ENCODE data around the gene KNSTRN. TPM values are rescaled to one million over a fixed set of nuclear protein-coding genes. Genes with fewer than 3 reads are reported as not detected.

The KNSTRN gene
- total and polyA plus RNA-seq, 2 of the 8 experiments (the other 6 are each of a cell fraction or from before 2014, with no cell fraction given): 25.1 to 79.4 TPM

DNA sequence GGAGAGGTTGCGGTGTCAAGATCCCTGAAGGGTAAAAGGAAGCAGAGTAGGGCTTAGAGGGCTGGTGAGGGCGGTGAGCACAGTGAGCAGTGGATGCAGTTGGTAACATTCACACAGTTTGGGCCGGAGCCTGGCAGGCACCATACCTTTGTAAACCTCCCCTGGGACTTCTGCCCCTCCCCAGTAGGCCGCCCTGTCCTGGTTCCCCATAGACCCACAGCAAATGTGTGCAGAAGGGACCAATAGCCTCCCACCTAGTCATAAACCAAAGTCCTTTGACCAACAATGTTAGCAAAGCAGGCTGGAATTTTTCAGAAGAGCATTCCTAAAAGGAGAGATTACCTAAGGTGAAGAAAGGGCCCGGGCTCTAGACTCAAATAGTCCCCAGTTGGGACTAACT, 33.4 kb upstream of the KNSTRN start:
- no peak overlapping the region for H3K4ac ChIP-seq (replicated peaks; ENCODE audit: insufficient read length, low read depth, low read length)
- H3K27ac ChIP-seq (ENCODE audit: low read depth, low read length): no peak overlapping the region
- no peak overlapping the region for H3K23ac ChIP-seq (ENCODE audit: insufficient read length)
- no peak overlapping the region for H3K18ac ChIP-seq (ENCODE audit: extremely low read depth, low read length)
- H2BK12ac ChIP-seq (ENCODE audit: low read depth, low read length): no peak overlapping the region
- H3K23me2 ChIP-seq (ENCODE audit: low read depth, low read length): peaks cover 2% of the 10 kb centered on the region; the same call in 1 of the 2 replicates
- H2BK15ac ChIP-seq (ENCODE audit: low read length): no peak overlapping the region
- DNase-seq (ENCODE audit: low read depth in 1 of 2, low spot score in 2 of 2) (no peak), FAIRE-seq (no peak)
- no peak overlapping the region for H3K14ac ChIP-seq (ENCODE audit: insufficient read length)
- H4K91ac ChIP-seq (replicated peaks; ENCODE audit: insufficient read length, low read length): no peak overlapping the region
- 0 out of 7 replicates have a peak, but pooled peaks cover 0 to 2% (median 0%) of the 10 kb centered on the region in 4 experiments for H3K27me3 ChIP-seq (replicated peaks in 1 of 4; ENCODE audit: control insufficient read depth in 3 of 4, extremely low read depth in 1 of 4, insufficient read depth in 3 of 4, low read length in 3 of 4)
- H2AFZ ChIP-seq (ENCODE audit: low read length): no peak overlapping the region
- ChIA-PET CTCF (ENCODE audit: partially characterized antibody) (interaction anchor here (13.4 to 27.4 kb wide), 2 partner anchors 9 to 17 kb away, joined by 250 to 452 read pairs; partner anchors contain the start of gene CCDC9B), POLR2A (ENCODE audit: partially characterized antibody) (no interaction called here)
- no peak overlapping the region for H2BK120ac ChIP-seq (replicated peaks; ENCODE audit: low read depth, low read length)
- H3K79me2 ChIP-seq (ENCODE audit: control insufficient read depth in 1 of 2, insufficient read depth in 2 of 2, low read length in 2 of 2): no peaks in the 10 kb centered on the region
- H3K9me3 ChIP-seq (ENCODE audit: insufficient read depth in 2 of 2, low read depth in 1 of 2, low read length in 1 of 2): no peaks in the 10 kb centered on the region
- no peak overlapping the region for H2BK5ac ChIP-seq (ENCODE audit: low read depth, low read length)
- no peak overlapping the region for H2BK20ac ChIP-seq (ENCODE audit: low read length)
- no peak overlapping the region for H3K4me3 ChIP-seq (ENCODE audit: extremely low read depth in 1 of 4, insufficient read depth in 2 of 4, low read depth in 3 of 4, low read length in 4 of 4)
- no peaks in the 10 kb centered on the region for H3K79me1 ChIP-seq (ENCODE audit: low read depth, low read length)
- WGBS, 2 experiments (ENCODE audit: extremely low coverage in 1 of 2, insufficient coverage in 1 of 2, insufficient read length in 1 of 2, insufficient replicate concordance in 2 of 2, low coverage in 1 of 2, low lambda C conversion rate in 2 of 2, missing lambda C conversion rate in 1 of 2): 90% methylated on average over 5 of the region's 5 CpGs; no CpG with 5 or more reads in 1 of the 2 experiments
- H2AK5ac ChIP-seq (ENCODE audit: low read depth, low read length): no peak overlapping the region
- H3K9ac ChIP-seq (replicated peaks in 1 of 4; ENCODE audit: extremely low read depth in 1 of 4, low read depth in 3 of 4, low read length in 3 of 4): no peak overlapping the region
- H4K8ac ChIP-seq (ENCODE audit: extremely low read depth, insufficient read depth, low read length): no peak overlapping the region
- H4K20me1 ChIP-seq (replicated peaks in 1 of 2; ENCODE audit: control insufficient read depth in 1 of 2, insufficient read depth in 2 of 2, low read length in 2 of 2): no peaks in the 10 kb centered on the region
- H3K4me2 ChIP-seq (ENCODE audit: insufficient read depth in 1 of 2, low read depth in 2 of 2, low read length in 2 of 2): no peak overlapping the region
- H3K36me3 ChIP-seq (ENCODE audit: control insufficient read depth in 2 of 4, insufficient read depth in 4 of 4, low read length in 3 of 4): no peaks in the 10 kb centered on the region
- H4K5ac ChIP-seq (ENCODE audit: insufficient read length, low read depth, low read length): no peak overlapping the region
- no peak overlapping the region for H3K56ac ChIP-seq (replicated peaks; ENCODE audit: insufficient read length, low read depth, low read length)
- peaks cover 3 to 17% (median 7%) of the 10 kb centered on the region in 4 experiments; a peak in 5 of 7 replicates for H3K4me1 ChIP-seq (replicated peaks in 1 of 4; ENCODE audit: control insufficient read depth in 3 of 4, insufficient read depth in 4 of 4, low read length in 3 of 4)
- no peak for TF ChIP-seq RBBP5 (IDR thresholded peaks at IDR 0.05; ENCODE audit: borderline replicate concordance, low read depth, low read length)
- TF ChIP-seq CREB1 (IDR thresholded peaks at IDR 0.05): no peak
- no peak for TF ChIP-seq CHD1 (IDR thresholded peaks at IDR 0.05; ENCODE audit: low read depth, low read length)
- no peak for TF ChIP-seq CEBPB (IDR thresholded peaks at IDR 0.05; ENCODE audit: low read depth, low read length)
- TF ChIP-seq GTF2F1 (IDR thresholded peaks at IDR 0.05; ENCODE audit: borderline replicate concordance, low read depth, low read length): no peak
- TF ChIP-seq KDM5A (IDR thresholded peaks at IDR 0.05; ENCODE audit: low read length): no peak
- TF ChIP-seq PHF8 (conservative IDR thresholded peaks at IDR 0.05; ENCODE audit: low read depth, low read length): no peak
- TF ChIP-seq, protein P1, sequence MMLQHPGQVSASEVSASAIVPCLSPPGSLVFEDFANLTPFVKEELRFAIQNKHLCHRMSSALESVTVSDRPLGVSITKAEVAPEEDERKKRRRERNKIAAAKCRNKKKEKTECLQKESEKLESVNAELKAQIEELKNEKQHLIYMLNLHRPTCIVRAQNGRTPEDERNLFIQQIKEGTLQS (IDR thresholded peaks at IDR 0.05; ENCODE audit: insufficient read depth, low read depth, low read length): no peak
- no peak for TF ChIP-seq SP1 (IDR thresholded peaks at IDR 0.05; ENCODE audit: low read depth, low read length)
- TF ChIP-seq NANOG (IDR thresholded peaks at IDR 0.05; ENCODE audit: insufficient read depth, low read depth, low read length, poor library complexity, severe bottlenecking): no peak
- TF ChIP-seq, protein P2, sequence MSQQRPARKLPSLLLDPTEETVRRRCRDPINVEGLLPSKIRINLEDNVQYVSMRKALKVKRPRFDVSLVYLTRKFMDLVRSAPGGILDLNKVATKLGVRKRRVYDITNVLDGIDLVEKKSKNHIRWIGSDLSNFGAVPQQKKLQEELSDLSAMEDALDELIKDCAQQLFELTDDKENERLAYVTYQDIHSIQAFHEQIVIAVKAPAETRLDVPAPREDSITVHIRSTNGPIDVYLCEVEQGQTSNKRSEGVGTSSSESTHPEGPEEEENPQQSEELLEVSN (IDR thresholded peaks at IDR 0.05): no peak
- TF ChIP-seq FOSL1 (IDR thresholded peaks at IDR 0.05; ENCODE audit: insufficient read depth, low read depth, low read length): no peak

All from H1 (cell line).